ENCODE measurements around the gene ZNF445. TPM values are rescaled to one million over a fixed set of nuclear protein-coding genes. Genes with fewer than 3 reads are reported as not detected.
"Not testable (repeated sequence)": the region's sequence is repeated elsewhere in the genome, so short reads cannot be mapped to it uniquely, and the experiment has no call there.

ZNF445 gene
- total RNA-seq, 1 donor from 2014 or later, result 31.5 TPM

- Mint-ChIP-seq H3K36me3 (ENCODE audit: low read depth, unreplicated experiment) (peaks cover 13% of the 10 kb centered on the region), H3K27me3 (ENCODE audit: unreplicated experiment) (peaks cover 12% of the 10 kb centered on the region), H3K27ac (ENCODE audit: unreplicated experiment) (no peak overlapping the region), H3K4me3 (ENCODE audit: unreplicated experiment) (no peak overlapping the region), H3K9me3 (ENCODE audit: unreplicated experiment) (no peaks in the 10 kb centered on the region), H3K4me1 (ENCODE audit: unreplicated experiment) (peaks cover 4% of the 10 kb centered on the region)
- TF ChIP-seq CTCF (IDR thresholded peaks at IDR 0.05; ENCODE audit: unreplicated experiment), result no peak
- no peak for DNase-seq (ENCODE audit: low spot score)
Observed at GRCh38 chr3:44419923-44420650, 57.4 kb downstream of the ZNF445 start.

DNA sequence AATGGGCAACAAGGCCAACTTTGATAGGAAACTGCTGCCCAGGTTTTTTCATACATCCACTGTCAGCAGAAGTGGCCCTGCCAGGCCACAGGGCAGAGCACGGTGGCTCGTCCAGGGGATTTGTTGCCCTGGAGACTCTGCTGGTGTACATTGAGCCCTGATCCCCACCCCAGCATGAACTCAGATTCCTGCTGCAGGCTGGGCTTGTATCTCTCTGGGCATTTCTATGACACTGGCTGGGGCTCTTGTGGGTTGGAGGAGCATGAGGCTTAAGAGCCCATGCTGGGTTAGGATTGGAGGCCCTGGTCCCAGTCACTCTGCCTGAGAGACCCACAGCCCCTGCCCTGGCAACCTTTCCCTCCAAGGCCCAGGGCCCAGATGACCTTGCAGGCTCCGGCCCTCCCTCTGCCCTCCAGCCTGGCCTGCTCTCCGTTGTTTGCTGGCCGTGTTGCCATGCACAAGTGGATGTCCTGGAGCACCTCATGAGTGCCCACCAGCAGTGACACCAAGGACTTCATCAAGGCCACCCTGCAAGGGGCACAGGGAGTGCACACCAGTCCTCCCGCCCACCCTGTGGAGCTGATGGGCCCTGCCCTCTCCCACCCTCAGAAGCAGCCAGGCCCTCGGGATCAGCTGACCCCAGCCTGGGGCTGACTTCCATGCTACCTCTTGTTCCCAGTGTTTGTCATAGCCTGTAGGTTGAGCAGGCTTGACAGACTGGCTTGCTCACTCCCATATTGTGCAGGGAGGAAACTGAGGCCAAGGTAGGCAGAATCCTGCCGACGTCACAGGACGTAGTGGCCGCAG lies 58.2 kb downstream of the ZNF445 start:
- no peak for DNase-seq (ENCODE audit: low spot score)
- Mint-ChIP-seq H3K9me3 (ENCODE audit: unreplicated experiment) (no peaks in the 10 kb centered on the region), H3K4me1 (ENCODE audit: unreplicated experiment) (no peaks in the 10 kb centered on the region), H3K4me3 (ENCODE audit: unreplicated experiment) (peak overlapping the region; percentile 14), H3K27me3 (ENCODE audit: unreplicated experiment) (peaks cover 9% of the 10 kb centered on the region), H3K27ac (ENCODE audit: unreplicated experiment) (no peak overlapping the region), H3K36me3 (ENCODE audit: low read depth, unreplicated experiment) (peaks cover 9% of the 10 kb centered on the region)
- no peak for TF ChIP-seq CTCF (IDR thresholded peaks at IDR 0.05; ENCODE audit: unreplicated experiment)

GRCh38 chr3:44418549-44418948 lies 58.9 kb downstream of the ZNF445 start:
- H3K36me3 Mint-ChIP-seq (ENCODE audit: low read depth, unreplicated experiment), result peaks cover 9% of the 10 kb centered on the region
- peak; percentile 41 for TF ChIP-seq CTCF (IDR thresholded peaks at IDR 0.05; ENCODE audit: unreplicated experiment)
- H3K27me3 Mint-ChIP-seq (ENCODE audit: unreplicated experiment), result peaks cover 9% of the 10 kb centered on the region
- H3K4me3 Mint-ChIP-seq (ENCODE audit: unreplicated experiment), result peak overlapping the region; percentile 14
- H3K27ac Mint-ChIP-seq (ENCODE audit: unreplicated experiment), result no peak overlapping the region
- H3K9me3 Mint-ChIP-seq (ENCODE audit: unreplicated experiment), result no peaks in the 10 kb centered on the region
- H3K4me1 Mint-ChIP-seq (ENCODE audit: unreplicated experiment), result no peaks in the 10 kb centered on the region
- DNase-seq (ENCODE audit: low spot score), result peak; percentile 32

DNA sequence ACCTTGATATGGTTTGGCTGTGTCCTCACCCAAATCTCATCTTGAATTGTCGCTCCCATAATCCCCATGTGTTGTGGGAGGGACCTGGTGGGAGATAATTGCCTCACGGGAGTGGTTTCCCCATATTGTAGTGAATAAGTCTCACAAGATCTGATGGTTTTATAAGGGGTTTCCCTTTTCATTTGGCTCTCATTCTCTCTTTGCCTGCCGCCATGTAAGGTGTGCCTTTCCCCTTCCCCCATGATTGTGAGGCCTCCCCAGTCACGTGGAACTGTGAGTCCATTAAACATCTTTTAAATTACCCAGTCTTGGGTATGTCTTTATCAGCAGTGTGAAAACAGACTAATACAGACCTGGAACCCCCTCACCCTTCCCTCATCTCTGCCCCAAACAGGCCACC lies 59.4 kb downstream of the ZNF445 start:
- not testable (repeated sequence) for H3K27me3 Mint-ChIP-seq (ENCODE audit: unreplicated experiment); H3K4me1 Mint-ChIP-seq (ENCODE audit: unreplicated experiment); H3K4me3 Mint-ChIP-seq (ENCODE audit: unreplicated experiment); H3K36me3 Mint-ChIP-seq (ENCODE audit: low read depth, unreplicated experiment); H3K9me3 Mint-ChIP-seq (ENCODE audit: unreplicated experiment); DNase-seq (ENCODE audit: low spot score); H3K27ac Mint-ChIP-seq (ENCODE audit: unreplicated experiment)

DNA sequence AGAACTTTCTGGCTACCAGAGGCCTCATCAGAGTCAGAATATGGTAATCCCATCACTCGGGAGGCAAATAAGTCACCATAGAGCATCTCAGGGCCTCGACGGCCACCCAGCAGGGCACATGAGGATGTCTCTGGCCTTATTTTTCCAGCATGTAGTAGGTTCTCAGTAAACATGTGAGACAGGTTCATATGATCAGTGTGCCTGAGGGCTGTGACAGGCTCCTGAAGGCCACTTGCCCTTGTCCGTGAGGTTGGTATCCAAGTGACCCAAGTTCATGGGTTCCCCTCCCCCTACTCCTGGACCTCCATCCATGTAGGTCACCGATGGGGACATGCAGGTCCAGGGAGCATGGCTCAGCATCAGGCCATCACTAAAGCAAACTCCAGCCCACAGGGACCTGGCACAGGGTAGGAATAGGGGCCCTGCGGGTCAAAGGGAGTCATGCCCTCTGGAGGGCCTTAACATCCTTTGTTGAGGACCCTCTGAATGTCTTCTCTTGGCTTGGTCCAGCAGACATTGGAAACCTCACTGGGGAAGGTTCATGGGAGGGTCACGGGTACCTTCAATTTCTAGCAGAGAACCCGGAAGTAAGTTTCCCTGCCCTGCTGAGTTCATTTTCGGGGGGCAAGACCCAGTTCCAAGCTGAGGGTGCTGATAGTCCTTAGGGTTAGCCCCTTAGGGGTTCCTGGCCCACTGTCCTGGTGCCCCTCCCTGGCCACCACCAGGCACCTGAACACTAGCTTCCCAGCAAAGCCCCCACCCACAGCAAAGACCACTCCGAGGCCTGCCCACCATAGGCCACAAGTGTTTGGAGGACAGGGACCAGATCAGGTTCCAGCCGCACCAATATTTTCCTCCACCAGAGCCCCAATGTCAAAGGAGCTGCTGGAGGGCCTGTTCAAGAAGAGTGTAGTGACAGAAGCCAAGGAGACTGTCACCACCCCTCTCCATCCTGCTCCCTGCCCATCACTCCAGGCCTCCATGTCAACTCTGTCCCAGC lies 61.1 kb downstream of the ZNF445 start:
- DNase-seq (ENCODE audit: low spot score), result no peak
- no peak overlapping the region for H3K27ac Mint-ChIP-seq (ENCODE audit: unreplicated experiment)
- H3K9me3 Mint-ChIP-seq (ENCODE audit: unreplicated experiment), result no peaks in the 10 kb centered on the region
- no peak overlapping the region for H3K4me3 Mint-ChIP-seq (ENCODE audit: unreplicated experiment)
- H3K4me1 Mint-ChIP-seq (ENCODE audit: unreplicated experiment), result peaks cover 2% of the 10 kb centered on the region
- peaks cover 9% of the 10 kb centered on the region for H3K27me3 Mint-ChIP-seq (ENCODE audit: unreplicated experiment)
- TF ChIP-seq CTCF (IDR thresholded peaks at IDR 0.05; ENCODE audit: unreplicated experiment), result no peak
- H3K36me3 Mint-ChIP-seq (ENCODE audit: low read depth, unreplicated experiment), result peaks cover 9% of the 10 kb centered on the region
